Activated T-cell treated with anti-CD3 and anti-CD28 coated beads for 4 hours (primary cell): ENCODE results near the gene SPANXB1.
"Not testable (repeated sequence)": the region's sequence is repeated elsewhere in the genome, so short reads cannot be mapped to it uniquely, and the experiment has no call there.

ENCODE experiments used
- DNase-seq: peaks from one replicate; pipeline ENCODE4 v3.0.0-alpha.2; 2020

Gene SPANXB1, protein sequence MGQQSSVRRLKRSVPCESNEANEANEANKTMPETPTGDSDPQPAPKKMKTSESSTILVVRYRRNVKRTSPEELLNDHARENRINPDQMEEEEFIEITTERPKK

GRCh38 chrX:141002568-141002967 lies at the start of gene SPANXB1:
Gene SPANXB1 (plus strand): TSS chrX:141002594. CDS start chrX:141002694, 100 bp downstream.
- not testable (repeated sequence) for DNase-seq

DNA sequence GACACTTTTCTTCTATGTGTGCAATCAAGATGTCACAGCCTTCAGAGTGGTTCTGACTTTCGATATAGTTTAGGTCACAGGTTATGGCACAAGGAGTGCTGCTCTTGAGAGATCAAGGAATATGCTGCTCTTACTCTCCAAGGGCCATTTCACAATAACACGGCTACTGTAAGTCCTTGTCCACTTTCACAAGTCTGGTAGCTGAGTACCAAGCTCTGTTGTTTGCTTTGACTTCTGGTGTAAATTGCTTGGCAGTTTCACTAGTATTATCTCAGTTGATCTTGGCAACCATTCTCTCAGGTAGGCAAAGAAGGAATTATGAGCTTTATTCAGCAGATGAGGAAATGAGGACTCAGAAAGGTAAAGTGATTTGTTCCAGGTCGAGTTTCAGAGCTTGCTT lies 35.4 kb upstream of the SPANXB1 start:
- DNase-seq, result no peak

DNA sequence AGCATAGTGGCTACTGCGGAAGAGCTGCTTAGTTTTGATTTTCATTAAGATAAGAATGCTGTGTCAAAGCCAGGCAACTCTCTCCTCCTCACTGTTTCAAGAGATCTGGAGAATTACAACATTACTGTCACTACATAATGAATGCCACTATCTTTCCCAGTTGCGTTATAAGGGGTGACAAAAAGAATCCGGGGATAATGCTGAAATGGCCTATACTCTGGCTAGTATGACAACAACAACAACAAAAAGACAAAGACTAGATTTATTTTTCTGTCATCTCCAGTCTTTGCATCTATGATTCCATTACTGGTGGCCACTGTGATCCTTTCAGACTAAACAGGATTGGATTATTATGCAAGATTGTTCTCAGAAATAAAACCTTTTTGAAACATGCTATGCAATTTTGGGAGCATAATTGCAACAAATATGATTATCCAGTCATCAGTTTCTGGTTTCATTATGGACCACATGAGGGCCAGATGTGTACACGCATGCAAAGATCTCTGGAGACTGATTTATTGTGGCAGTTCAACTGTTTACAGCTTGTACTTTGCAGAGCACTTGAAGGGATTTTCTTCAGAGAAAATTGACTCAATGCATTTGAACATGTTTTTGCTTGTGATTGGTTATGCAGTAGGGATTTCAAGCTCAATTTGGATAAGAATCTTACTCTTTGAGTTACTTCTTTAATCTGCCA lies 31.1 kb upstream of the SPANXB1 start:
- DNase-seq, result no peak

GRCh38 chrX:140975472-140975871 lies 26.9 kb upstream of the SPANXB1 start:
- DNase-seq, result no peak

GRCh38 chrX:140980271-140980670 lies 22.1 kb upstream of the SPANXB1 start:
- DNase-seq, result no peak

GRCh38 chrX:140983730-140984129 lies 18.7 kb upstream of the SPANXB1 start:
- no peak for DNase-seq

DNA sequence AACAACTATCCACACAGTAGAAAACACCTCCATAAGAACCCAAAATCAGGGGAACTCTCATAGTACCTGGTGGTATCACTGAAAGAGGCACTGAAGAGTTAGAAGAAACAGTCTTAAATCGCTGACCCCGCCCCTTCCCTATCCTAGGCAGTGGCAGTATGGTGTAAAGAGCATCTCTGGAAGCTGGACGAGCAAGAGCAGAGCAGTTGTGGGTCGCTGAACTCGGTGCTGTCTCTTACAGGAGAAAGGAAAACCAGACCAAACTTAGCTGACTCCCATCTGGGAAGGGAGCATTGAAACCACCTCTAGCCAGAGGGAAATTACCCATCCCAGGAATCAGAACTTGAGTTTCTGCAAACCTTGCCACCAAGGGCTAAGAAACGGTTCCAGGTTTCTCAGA lies 2.8 kb downstream of the SPANXB1 start:
- DNase-seq, result not testable (repeated sequence)

DNA sequence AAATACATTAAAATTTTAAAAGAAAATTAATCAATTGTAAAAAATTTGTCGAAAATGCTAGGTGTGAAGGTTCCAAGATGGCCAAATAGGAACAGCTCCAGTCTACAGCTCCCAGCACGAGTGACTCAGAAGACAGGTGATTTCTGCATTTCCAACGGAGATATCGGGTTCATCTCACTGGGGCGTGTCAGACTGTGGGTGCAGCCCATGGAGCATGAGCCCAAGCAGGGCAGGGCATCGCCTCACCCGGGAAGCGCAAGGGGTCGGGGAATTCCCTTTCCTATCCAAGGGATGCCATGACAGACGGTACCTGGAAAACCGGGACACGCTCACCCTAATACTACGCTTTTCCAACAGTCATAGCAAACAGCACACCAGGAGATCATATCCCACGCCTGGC lies 41.9 kb downstream of the SPANXB1 start:
- DNase-seq, result not testable (repeated sequence)

DNA sequence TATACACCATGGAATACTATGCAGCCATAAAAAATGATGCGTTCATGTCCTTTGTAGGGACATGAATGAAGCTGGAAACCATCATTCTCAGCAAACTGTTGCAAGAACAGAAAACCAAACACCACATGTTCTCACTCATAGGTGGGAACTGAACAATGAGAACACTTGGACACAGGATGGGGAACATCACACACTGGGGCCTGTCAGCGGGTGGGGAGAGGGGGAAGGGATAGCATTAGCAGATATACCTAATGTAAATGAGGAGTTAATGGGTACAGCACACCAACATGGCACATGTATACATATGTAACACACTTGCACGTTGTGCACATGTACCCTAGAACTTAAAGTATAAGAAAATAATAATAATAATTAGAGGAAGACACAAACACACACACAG lies 47.5 kb downstream of the SPANXB1 start:
- DNase-seq, result not testable (repeated sequence)

GRCh38 chrX:141052098-141052497 lies 49.7 kb downstream of the SPANXB1 start:
- DNase-seq, result not testable (repeated sequence)
